ENCODE measurements around the gene NOL7. TPM values are rescaled to one million over a fixed set of nuclear protein-coding genes. Genes with fewer than 3 reads are reported as not detected.
A peak's percentile ranks its signal among the peaks of the same experiment; 100 is the strongest.

The NOL7 gene
- total and polyA plus RNA-seq, 9 of the 15 experiments (the other 6 are each of a cell fraction or from before 2014, with no cell fraction given) = 19.4 to 235 (median 157) TPM

DNA sequence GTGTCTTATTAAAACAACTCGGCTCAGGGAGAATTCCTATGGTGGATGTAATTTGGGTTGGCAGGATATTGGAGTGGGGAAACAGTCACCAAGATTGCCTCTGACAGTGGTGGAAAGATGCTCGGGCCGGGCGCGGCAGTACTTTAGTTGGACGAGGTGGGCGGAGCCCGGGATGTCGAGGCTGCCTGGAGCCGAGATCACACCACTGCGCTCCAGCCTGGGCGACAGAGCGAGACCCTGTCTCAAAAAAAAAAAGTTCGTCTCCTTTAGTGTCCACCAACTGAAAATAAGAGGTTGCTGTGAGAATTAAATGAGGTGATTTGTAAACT, 621 bp downstream of the NOL7 start:
- Histone ChIP-seq H3K36me3 (ENCODE audit: control insufficient read depth, insufficient read depth, low read length) (peaks cover 48% of the 10 kb centered on the region), H3K27me3 (ENCODE audit: control insufficient read depth in 2 of 2, insufficient read depth in 2 of 2, low read length in 2 of 2) (no peaks in the 10 kb centered on the region), H3K4me2 (ENCODE audit: insufficient read depth, low read length) (peak overlapping the region; percentile 93), H3K9me3 (replicated peaks; ENCODE audit: control insufficient read depth, insufficient read depth, low read depth, low read length) (no peaks in the 10 kb centered on the region), H3K4me1 (replicated peaks in 1 of 2; ENCODE audit: control insufficient read depth in 2 of 2, insufficient read depth in 2 of 2, low read length in 2 of 2) (peaks cover 11 to 25% of the 10 kb centered on the region in 2 experiments), H4K20me1 (replicated peaks; ENCODE audit: control insufficient read depth, insufficient read depth, low read length) (0 out of 2 replicates have a peak, but pooled peaks cover 8% of the 10 kb centered on the region), H2AFZ (ENCODE audit: low read depth, low read length) (peak overlapping the region; percentile 81), H3K9me1 (ENCODE audit: control insufficient read depth, insufficient read depth, low read length) (no peaks in the 10 kb centered on the region), H3K79me2 (ENCODE audit: control insufficient read depth, insufficient read depth, low read length) (peaks cover 59% of the 10 kb centered on the region), H3K9ac (ENCODE audit: insufficient read depth in 1 of 2, low read depth in 2 of 2, low read length in 2 of 2) (peak overlapping the region; percentile 95 to 97), H3K4me3 (peak overlapping the region; percentile 80), H3K27ac (ENCODE audit: extremely low read depth, low read depth, low read length) (peak overlapping the region; percentile 92)
- FAIRE-seq (no peak), ATAC-seq (peak; percentile 77), DNase-seq (ENCODE audit: extremely low read depth in 1 of 4, low spot score in 3 of 4) (peak; percentile 41 to 79 (median 49))
- in situ Hi-C loops (cut with MboI) = no loop called here
- peak in 1 of 2 experiments; percentile 3; a peak in 1 of 4 replicates for TF ChIP-seq RAD21 (CRISPR knock-in tag; conservative IDR thresholded peaks at IDR 0.05 in 1 of 2, IDR thresholded peaks at IDR 0.05 in 1 of 2)
- no peak for TF ChIP-seq SPI1 (IDR thresholded peaks at IDR 0.05; ENCODE audit: borderline replicate concordance, low read depth, low read length)
- no peak for TF ChIP-seq SP2 (IDR thresholded peaks at IDR 0.05; ENCODE audit: extremely low read depth, low read depth, low read length, poor library complexity, severe bottlenecking)
- TF ChIP-seq GTF2F1 (IDR thresholded peaks at IDR 0.05; ENCODE audit: low read depth, low read length) = no peak
- TF ChIP-seq TEAD4 (IDR thresholded peaks at IDR 0.05; ENCODE audit: low read length) = no peak
- TF ChIP-seq TEAD4 (CRISPR knock-in tag; IDR thresholded peaks at IDR 0.05; ENCODE audit: borderline replicate concordance) = no peak
- TF ChIP-seq NR3C1 (CRISPR knock-in tag; IDR thresholded peaks at IDR 0.05) = 0 out of 2 replicates have a peak, but pooled peaks have one; percentile 11
- no peak for TF ChIP-seq POLR2AphosphoS5 (IDR thresholded peaks at IDR 0.05; ENCODE audit: control insufficient read depth, insufficient read depth, low read depth, low read length)
- TF ChIP-seq SMARCA4 (IDR thresholded peaks at IDR 0.05) = 0 out of 2 replicates have a peak, but pooled peaks have one; percentile 9
- TF ChIP-seq ZNF239 (CRISPR knock-in tag; IDR thresholded peaks at IDR 0.05) = no peak
- TF ChIP-seq ZNF121 (CRISPR knock-in tag; conservative IDR thresholded peaks at IDR 0.05) = peak; percentile 77
- peak; percentile 77; the same call in 1 of the 2 replicates for TF ChIP-seq KLF13 (tag; IDR thresholded peaks at IDR 0.05; ENCODE audit: borderline replicate concordance, low read depth)
- TF ChIP-seq BCLAF1 (IDR thresholded peaks at IDR 0.05; ENCODE audit: borderline replicate concordance in 1 of 2, control insufficient read depth in 1 of 2, low read depth in 2 of 2, low read length in 1 of 2) = no peak
- TF ChIP-seq, protein P1, sequence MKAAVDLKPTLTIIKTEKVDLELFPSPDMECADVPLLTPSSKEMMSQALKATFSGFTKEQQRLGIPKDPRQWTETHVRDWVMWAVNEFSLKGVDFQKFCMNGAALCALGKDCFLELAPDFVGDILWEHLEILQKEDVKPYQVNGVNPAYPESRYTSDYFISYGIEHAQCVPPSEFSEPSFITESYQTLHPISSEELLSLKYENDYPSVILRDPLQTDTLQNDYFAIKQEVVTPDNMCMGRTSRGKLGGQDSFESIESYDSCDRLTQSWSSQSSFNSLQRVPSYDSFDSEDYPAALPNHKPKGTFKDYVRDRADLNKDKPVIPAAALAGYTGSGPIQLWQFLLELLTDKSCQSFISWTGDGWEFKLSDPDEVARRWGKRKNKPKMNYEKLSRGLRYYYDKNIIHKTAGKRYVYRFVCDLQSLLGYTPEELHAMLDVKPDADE (conservative IDR thresholded peaks at IDR 0.05; ENCODE audit: control insufficient read depth, low read depth, low read length) = no peak
- TF ChIP-seq MBD1 (CRISPR knock-in tag; IDR thresholded peaks at IDR 0.05) = no peak
- peak; percentile 14 for TF ChIP-seq GTF2E2 (tag; IDR thresholded peaks at IDR 0.05)
- ChIA-PET POLR2A (interaction anchor here (0.6 to 4.9 kb wide), 27 partner anchors 9 to 297 kb away, joined by 3 to 31 read pairs (median 4); partner anchors contain the start of genes RANBP9 and SIRT5), CTCF (ENCODE audit: low intra/inter-chr PET ratio) (no interaction called here)
- no TSS peak for BruUV-seq (replicated peaks)
- under 1% methylated on average over 14 of the region's 14 CpGs for WGBS (ENCODE audit: insufficient coverage, low coverage, missing lambda C conversion rate)
- intact Hi-C loops (cut with micrococcal nuclease) = loop anchor here (2.0 to 5.0 kb wide), 3 partner anchors 41 to 95 kb away; partner anchors contain the start of genes RANBP9 and SIRT5
